ENCODE data around the gene XRCC5.

Gene XRCC5

DNA sequence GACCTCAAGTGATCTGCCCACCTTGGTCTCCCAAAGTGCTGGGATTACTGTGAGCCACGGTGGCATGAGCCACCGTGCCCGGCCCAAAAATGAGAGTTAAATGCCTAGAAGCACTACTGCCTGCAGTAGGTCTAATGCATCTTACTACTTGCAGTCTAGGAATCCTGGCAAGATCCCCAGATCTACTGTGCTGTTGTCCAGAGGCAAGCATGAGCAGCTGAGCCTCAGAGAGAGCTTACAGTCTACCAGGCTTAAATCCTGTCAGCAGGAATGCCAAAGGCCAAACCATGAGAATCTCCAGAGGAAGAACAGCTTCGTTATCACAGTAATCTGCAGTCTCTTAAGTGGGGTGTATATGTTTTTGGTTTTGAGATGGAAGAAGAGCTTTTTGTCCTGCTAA lies 54.4 kb downstream of the XRCC5 start:
- no peak for DNase-seq (ENCODE audit: low read depth)
- H3K4me3 ChIP-seq (ENCODE audit: low read length) = no peak overlapping the region
- TF ChIP-seq CTCF (conservative IDR thresholded peaks at IDR 0.05; ENCODE audit: low read length) = no peak

- no peak for DNase-seq (ENCODE audit: low read depth)
- TF ChIP-seq CTCF (conservative IDR thresholded peaks at IDR 0.05; ENCODE audit: low read length) = no peak
These were observed 54.9 kb downstream of the XRCC5 start for GRCh38 chr2:216164087-216164486.

DNA sequence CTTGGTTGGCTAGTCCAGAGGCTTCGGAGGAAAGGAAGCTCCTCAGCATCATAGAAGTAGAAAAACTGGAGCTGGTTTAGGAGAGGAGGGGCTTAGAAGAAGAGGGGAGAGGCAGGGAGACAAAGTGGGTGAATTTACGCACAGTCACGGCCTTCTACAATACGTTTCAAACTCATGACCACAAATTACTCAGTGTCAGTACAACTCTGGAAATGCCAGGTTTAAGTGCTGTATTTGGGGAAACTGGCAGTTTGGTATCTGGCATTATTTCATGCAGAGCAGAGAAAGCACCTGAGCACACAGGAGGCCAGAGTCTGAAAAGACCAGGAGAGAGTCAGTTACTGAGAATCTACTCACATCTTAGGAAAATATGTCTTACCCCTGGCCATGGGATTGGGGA lies 55.4 kb downstream of the XRCC5 start:
- no peak for TF ChIP-seq CTCF (conservative IDR thresholded peaks at IDR 0.05; ENCODE audit: low read length)
- DNase-seq (ENCODE audit: low read depth) = no peak
- no peak overlapping the region for H3K4me3 ChIP-seq (ENCODE audit: low read length)

More at GRCh38 chr2:216164087-216164486, 54.9 kb downstream of the XRCC5 start:
- no peak overlapping the region for H3K4me3 ChIP-seq (ENCODE audit: low read length)

DNA sequence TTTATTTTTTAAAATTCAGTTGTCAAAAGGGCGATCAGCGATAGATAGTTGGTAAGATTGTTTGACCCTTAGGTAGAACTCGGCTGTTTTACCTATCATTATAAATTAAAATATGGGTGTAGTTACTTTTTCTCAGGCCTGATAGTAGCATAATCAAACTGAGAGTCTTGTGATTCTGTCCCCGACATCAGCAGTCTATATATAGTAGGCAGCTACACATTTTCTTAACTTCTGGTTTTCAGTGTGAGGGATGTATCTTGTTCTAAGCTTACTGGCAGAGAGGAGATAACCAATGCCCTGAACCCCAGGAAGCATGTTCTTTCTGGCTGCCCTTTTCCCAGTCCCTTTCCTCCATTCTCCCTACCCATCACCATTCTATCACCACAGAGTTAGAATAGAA lies 56.6 kb downstream of the XRCC5 start:
- TF ChIP-seq CTCF (conservative IDR thresholded peaks at IDR 0.05; ENCODE audit: low read length) = no peak
- no peak overlapping the region for H3K4me3 ChIP-seq (ENCODE audit: low read length)
- DNase-seq (ENCODE audit: low read depth) = no peak

GRCh38 chr2:216169087-216169486 lies 59.9 kb downstream of the XRCC5 start:
- DNase-seq (ENCODE audit: low read depth) = no peak
- TF ChIP-seq CTCF (conservative IDR thresholded peaks at IDR 0.05; ENCODE audit: low read length) = no peak
- no peak overlapping the region for H3K4me3 ChIP-seq (ENCODE audit: low read length)

- TF ChIP-seq CTCF (conservative IDR thresholded peaks at IDR 0.05; ENCODE audit: low read length) = no peak
- DNase-seq (ENCODE audit: low read depth) = no peak
- no peak overlapping the region for H3K4me3 ChIP-seq (ENCODE audit: low read length)
These were observed 61.1 kb downstream of the XRCC5 start for GRCh38 chr2:216170076-216170763.

GRCh38 chr2:216171011-216171410 lies 61.9 kb downstream of the XRCC5 start:
- no peak for TF ChIP-seq CTCF (conservative IDR thresholded peaks at IDR 0.05; ENCODE audit: low read length)
- no peak overlapping the region for H3K4me3 ChIP-seq (ENCODE audit: low read length)
- no peak for DNase-seq (ENCODE audit: low read depth)

Data from AG10803 (cell line).